Measurements from ENCODE around the gene TAS2R60. TPM values are rescaled to one million over a fixed set of nuclear protein-coding genes. Genes with fewer than 3 reads are reported as not detected.
"Not testable (repeated sequence)": the region's sequence is repeated elsewhere in the genome, so short reads cannot be mapped to it uniquely, and the experiment has no call there.

TAS2R60 gene
- total RNA-seq: not detected in 2 replicates

- DNase-seq (ENCODE audit: low read depth, low spot score): no peak
Measured at GRCh38 chr7:143443153-143443552, at the start of gene TAS2R60. TSS of gene TAS2R60 (plus strand) at chr7:143443453. CDS start at chr7:143443453, 0 bp downstream.

GRCh38 chr7:143394068-143394467 lies 49.2 kb upstream of the TAS2R60 start:
- DNase-seq (ENCODE audit: low read depth, low spot score): no peak

- no peak for DNase-seq (ENCODE audit: low read depth, low spot score)
Measured at GRCh38 chr7:143394777-143395176, 48.5 kb upstream of the TAS2R60 start.

GRCh38 chr7:143395187-143396149 lies 47.8 kb upstream of the TAS2R60 start:
- DNase-seq (ENCODE audit: low read depth, low spot score): no peak

- DNase-seq (ENCODE audit: low read depth, low spot score): no peak
Measured at GRCh38 chr7:143396182-143396581, 47.1 kb upstream of the TAS2R60 start.

- no peak for DNase-seq (ENCODE audit: low read depth, low spot score)
Measured at GRCh38 chr7:143396625-143397556, 46.4 kb upstream of the TAS2R60 start.

GRCh38 chr7:143397710-143398530 lies 45.3 kb upstream of the TAS2R60 start:
- no peak for DNase-seq (ENCODE audit: low read depth, low spot score)

GRCh38 chr7:143398616-143399015 lies 44.6 kb upstream of the TAS2R60 start:
- no peak for DNase-seq (ENCODE audit: low read depth, low spot score)

- no peak for DNase-seq (ENCODE audit: low read depth, low spot score)
Measured at GRCh38 chr7:143399151-143399550, 44.1 kb upstream of the TAS2R60 start.

- no peak for DNase-seq (ENCODE audit: low read depth, low spot score)
Measured at GRCh38 chr7:143399642-143400041, 43.6 kb upstream of the TAS2R60 start.

- DNase-seq (ENCODE audit: low read depth, low spot score): no peak
Measured at GRCh38 chr7:143401265-143401664, 42.0 kb upstream of the TAS2R60 start.

- not testable (repeated sequence) for DNase-seq (ENCODE audit: low read depth, low spot score)
Measured at GRCh38 chr7:143402233-143402632, 41.0 kb upstream of the TAS2R60 start.

- DNase-seq (ENCODE audit: low read depth, low spot score): no peak
Measured at GRCh38 chr7:143405173-143406001, 37.9 kb upstream of the TAS2R60 start.

- no peak for DNase-seq (ENCODE audit: low read depth, low spot score)
Measured at GRCh38 chr7:143406002-143406357, 37.3 kb upstream of the TAS2R60 start.

GRCh38 chr7:143407287-143408251 lies 35.7 kb upstream of the TAS2R60 start:
- DNase-seq (ENCODE audit: low read depth, low spot score): no peak

- no peak for DNase-seq (ENCODE audit: low read depth, low spot score)
Measured at GRCh38 chr7:143408252-143408685, 35.0 kb upstream of the TAS2R60 start.

- no peak for DNase-seq (ENCODE audit: low read depth, low spot score)
Measured at GRCh38 chr7:143408686-143409561, 34.3 kb upstream of the TAS2R60 start, which contains the start of gene EPHA1. TSS of gene EPHA1 (minus strand) at chr7:143408856. CDS start at chr7:143408805, 51 bp downstream.

GRCh38 chr7:143410521-143411004 lies 32.7 kb upstream of the TAS2R60 start:
- DNase-seq (ENCODE audit: low read depth, low spot score): no peak
